GM12892 (cell line): ENCODE measurements around the gene METTL14.

Experiments used
- DNase-seq: peaks from one replicate; pipeline ENCODE4 v3.0.0; 2011; ENCODE audit not compliant: insufficient read length
- FAIRE-seq: peaks from 2 replicates; lab custom pipeline; 2011; peaks lifted over from hg19 to GRCh38; lab: Jason Lieb, UNC
- POLR2A ChIP-seq: IDR thresholded peaks from 2 replicates; pipeline ENCODE4 v1.6.1; 2011; ENCODE audit warnings: low read depth, low read length, control low read depth
- POLR2AphosphoS5 ChIP-seq: IDR thresholded peaks from 2 replicates; pipeline ENCODE4 v1.6.1; 2011; ENCODE audit warnings: low read depth, low read length, control low read depth
- TAF1 ChIP-seq: IDR thresholded peaks from 2 replicates; pipeline ENCODE4 v1.6.1; 2011; ENCODE audit warnings: low read depth, mild to moderate bottlenecking, control low read depth, low read length, borderline replicate concordance

The METTL14 gene

GRCh38 chr4:118738090-118738489 lies 52.9 kb downstream of the METTL14 start:
- no peak for TF ChIP-seq POLR2A
- TF ChIP-seq POLR2AphosphoS5 = no peak
- no peak for TF ChIP-seq TAF1
- FAIRE-seq = no peak
- no peak for DNase-seq

- FAIRE-seq (no peak), DNase-seq (no peak)
- TF ChIP-seq TAF1 (no peak), POLR2AphosphoS5 (no peak), POLR2A (no peak)
Measured at GRCh38 chr4:118739022-118739713, 54.0 kb downstream of the METTL14 start.

DNA sequence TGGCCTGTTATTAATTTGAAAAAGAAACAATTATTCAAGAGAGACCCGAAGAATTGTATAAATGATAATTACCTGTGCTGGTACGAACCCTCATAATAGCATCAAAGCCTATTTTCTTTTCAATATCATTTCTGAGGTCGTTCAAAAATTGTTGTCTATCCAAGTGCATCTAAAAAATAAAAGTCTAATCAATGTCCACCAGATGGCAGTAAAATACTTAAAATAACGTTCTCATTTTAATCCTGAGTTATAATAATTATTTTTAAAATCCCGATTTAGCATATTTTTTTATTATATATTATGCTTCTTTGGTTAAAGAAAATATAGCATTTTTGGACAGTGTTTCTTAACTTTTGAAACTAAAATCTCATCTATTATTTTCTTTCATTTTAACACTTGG lies 55.7 kb downstream of the METTL14 start:
- DNase-seq = no peak
- TF ChIP-seq POLR2A (no peak), POLR2AphosphoS5 (no peak), TAF1 (no peak)
- no peak for FAIRE-seq

GRCh38 chr4:118741301-118741855 lies 56.2 kb downstream of the METTL14 start:
- TF ChIP-seq POLR2A (no peak), POLR2AphosphoS5 (no peak), TAF1 (no peak)
- FAIRE-seq (no peak), DNase-seq (no peak)

DNA sequence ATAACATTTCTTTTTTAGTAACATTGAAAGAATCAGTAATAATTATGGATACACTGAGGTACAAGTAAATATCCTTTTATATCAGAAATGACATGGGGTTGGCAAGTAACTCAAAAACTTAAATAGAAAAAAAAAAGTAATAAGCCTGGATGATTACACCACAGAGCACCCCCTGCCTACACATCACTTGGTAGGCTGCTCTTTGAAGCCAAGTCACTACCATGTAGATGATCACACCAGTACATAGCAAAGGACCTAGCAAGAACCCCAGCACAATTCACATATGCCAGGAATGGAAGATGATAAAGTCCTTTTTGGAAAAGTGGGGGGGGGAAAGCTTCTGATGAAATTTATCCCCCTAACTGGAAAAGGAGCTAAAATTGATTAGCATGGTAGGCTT lies 56.9 kb downstream of the METTL14 start:
- TF ChIP-seq POLR2AphosphoS5 (no peak), TAF1 (no peak), POLR2A (no peak)
- DNase-seq (no peak), FAIRE-seq (no peak)

- DNase-seq (no peak), FAIRE-seq (no peak)
- TF ChIP-seq POLR2A = no peak
- no peak for TF ChIP-seq TAF1
Measured at GRCh38 chr4:118743867-118744266, 58.7 kb downstream of the METTL14 start.

- no peak for TF ChIP-seq POLR2A
- no peak for TF ChIP-seq TAF1
- TF ChIP-seq POLR2AphosphoS5 = no peak
- DNase-seq = no peak
- no peak for FAIRE-seq
Measured at GRCh38 chr4:118745357-118745756, 60.2 kb downstream of the METTL14 start.

DNA sequence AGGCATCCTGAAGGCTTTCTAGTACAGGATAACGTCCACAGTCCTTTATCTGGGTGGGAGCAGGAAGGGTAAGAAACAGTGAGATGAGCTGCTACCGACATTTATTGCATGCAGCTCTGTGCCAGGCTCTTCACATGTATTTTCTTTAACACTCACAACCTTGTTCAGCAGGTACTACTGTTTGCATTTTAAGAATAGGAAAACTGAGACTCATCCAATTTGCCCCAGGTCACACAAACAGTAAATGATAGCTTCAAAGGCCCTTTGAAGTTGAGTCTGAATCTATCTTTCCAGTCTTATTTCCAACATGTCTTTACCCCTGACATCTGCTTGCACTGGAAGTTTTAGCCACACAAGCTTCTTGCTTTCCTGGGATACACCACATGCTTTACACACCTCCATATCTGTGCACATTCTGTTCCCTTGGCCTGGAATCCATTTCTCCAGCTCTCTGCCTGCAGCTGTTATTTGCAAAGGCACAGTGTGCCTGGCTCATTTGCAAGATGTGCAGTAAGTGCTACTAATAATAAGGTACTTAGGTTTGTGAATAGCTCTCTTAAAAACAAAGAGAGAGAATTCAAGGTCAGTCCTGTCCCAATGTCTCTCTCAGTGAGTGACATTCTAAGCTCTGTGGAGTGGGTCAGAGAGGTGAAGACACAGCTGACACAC lies 61.2 kb downstream of the METTL14 start:
- no peak for TF ChIP-seq TAF1
- FAIRE-seq (no peak), DNase-seq (no peak)

- DNase-seq = no peak
- TF ChIP-seq POLR2AphosphoS5 (no peak), TAF1 (no peak), POLR2A (no peak)
- no peak for FAIRE-seq
Measured at GRCh38 chr4:118749347-118749988, 64.3 kb downstream of the METTL14 start.

DNA sequence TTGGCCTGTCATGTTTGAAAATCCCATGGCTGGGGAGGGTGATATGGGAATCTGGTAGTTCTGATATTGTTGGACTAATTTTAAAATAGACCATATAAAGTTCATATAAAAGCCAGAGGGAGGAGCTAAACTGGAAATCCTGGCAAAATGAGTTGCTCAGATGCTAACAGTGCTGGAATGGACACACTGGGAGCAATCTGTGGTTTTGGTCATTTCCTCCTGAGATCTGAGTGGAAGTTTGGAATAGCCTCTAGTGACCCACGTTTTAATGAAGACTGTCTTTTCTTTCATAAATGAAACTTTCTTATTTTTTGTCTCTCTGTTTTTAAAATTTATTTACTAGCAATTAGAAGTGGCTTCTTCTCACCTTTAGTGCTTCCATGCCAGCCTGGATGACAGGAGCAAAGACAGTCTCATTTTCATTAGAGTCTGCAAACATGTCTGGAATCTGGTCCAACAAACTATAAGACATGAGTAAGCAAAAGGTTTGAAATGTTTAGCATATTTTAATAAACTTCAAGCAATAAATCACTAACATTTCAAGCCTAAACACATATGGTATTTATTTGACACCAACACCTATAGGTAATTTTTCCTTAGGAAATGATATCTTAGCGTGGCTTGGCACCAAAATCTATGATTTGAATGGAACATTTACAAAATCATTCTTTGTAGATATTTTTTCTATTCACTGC lies 66.6 kb downstream of the METTL14 start:
- DNase-seq (no peak), FAIRE-seq (no peak)
- TF ChIP-seq POLR2A (no peak), TAF1 (no peak), POLR2AphosphoS5 (no peak)

GRCh38 chr4:118752551-118752950 lies 67.4 kb downstream of the METTL14 start:
- no peak for FAIRE-seq
- DNase-seq = no peak
- TF ChIP-seq POLR2A (no peak), TAF1 (no peak)

DNA sequence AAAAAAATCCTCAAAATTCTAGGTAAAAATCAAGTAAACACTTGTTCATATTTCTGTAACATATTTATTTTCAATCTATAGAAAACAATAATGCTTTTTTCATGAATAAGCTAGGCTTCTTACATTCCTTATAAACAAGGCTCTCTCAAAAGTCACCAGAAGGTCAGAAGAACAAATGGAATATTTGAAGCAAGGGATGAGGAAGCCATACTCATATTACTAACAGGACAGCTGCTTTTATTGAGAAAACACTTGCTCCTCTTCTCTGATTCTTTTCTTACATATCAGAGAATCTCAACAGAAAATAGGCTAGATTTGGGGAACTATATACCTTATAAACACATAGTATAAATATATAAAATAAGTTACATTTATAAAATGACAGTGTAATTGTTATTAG lies 67.9 kb downstream of the METTL14 start:
- TF ChIP-seq TAF1 (no peak), POLR2AphosphoS5 (no peak), POLR2A (no peak)
- DNase-seq = no peak
- no peak for FAIRE-seq
